HK-2 (cell line): ENCODE measurements around the gene STON1.
"Not testable (repeated sequence)": the region's sequence is repeated elsewhere in the genome, so short reads cannot be mapped to it uniquely, and the experiment has no call there.

Experiments used
- DNase-seq: peaks from one replicate; pipeline ENCODE4 v3.0.0-alpha.2; 2018; ENCODE audit not compliant: unreplicated experiment

STON1 gene

DNA sequence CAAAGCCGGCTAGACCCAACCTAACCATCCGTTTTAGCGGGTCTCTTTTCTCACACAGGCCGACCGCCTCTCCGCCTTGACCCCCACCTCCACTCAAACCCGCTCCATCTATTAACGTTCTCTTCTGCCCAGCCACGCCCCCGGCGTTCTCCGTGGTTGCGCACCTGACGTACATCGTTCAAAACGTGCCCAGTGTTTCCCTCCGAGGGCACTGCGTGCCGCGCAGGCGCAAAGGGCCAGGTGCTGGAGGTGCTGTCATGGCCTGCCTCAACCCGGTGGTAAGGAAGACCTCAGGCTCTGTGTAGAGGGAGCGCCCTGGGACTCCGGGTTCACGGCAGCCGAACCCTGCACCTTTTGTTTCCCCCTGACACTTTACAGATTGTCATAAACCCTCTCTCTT lies 87.7 kb downstream of the STON1 start, which contains the start of gene GTF2A1L:
Gene GTF2A1L, plus strand, starts transcription at position 239 of the 400 bp plus-strand sequence. Its CDS starts 19 bp downstream, at position 258.
- DNase-seq: no peak

DNA sequence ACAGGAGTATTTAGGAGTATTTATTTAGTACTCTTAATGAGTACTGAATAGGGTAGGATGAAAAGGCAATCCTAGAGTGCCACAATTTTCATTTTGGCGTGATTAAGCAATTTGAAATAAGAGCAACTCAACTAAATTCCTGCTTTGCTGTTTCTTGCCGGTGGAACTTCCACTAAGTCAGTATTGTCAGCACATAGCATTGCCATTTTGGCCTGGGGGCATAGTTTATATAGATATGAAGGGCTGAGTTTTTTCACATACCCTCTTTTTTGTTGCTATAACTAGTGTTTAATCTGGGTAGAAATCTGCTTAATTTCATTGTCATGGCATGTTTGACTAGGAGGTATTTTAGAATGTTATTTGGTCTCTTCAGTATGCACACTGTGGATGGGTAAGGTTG lies 89.6 kb downstream of the STON1 start:
- no peak for DNase-seq

DNA sequence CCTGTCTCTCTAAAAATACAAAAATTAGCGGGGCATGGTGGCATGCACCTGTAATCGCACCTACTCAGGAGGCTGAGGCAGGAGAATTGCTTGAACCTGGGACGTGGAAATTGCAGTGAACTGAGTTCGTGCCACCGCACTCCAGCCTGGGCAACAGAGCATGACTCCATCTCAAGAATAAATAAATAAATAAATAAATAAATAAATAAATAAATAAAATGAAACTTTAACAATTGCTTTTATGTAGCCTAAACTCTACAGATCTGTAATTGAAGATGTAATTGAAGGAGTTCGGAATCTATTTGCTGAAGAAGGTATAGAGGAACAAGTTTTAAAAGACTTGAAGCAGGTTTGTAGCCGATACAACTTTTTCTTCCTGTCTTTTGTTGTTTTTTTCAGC lies 90.7 kb downstream of the STON1 start:
- no peak for DNase-seq

DNA sequence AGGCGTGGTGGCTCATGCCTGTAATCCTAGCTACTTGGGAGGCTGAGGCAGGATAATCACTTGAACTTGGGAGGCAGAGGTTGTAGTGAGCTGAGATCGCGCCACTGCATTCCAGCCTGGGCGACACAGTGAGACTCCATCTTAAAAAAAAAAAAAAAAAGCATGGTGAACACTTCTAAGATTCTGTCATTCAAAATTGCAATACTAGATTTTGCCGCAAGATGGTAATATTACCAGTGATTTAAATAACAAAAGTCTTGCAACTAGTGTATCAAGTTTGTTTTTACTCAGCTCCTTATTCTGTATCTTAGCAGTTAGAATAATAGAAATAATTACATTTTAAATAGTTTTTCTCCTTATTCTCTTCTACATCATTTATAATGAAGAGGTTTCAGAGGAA lies 92.7 kb downstream of the STON1 start:
- not testable (repeated sequence) for DNase-seq

DNA sequence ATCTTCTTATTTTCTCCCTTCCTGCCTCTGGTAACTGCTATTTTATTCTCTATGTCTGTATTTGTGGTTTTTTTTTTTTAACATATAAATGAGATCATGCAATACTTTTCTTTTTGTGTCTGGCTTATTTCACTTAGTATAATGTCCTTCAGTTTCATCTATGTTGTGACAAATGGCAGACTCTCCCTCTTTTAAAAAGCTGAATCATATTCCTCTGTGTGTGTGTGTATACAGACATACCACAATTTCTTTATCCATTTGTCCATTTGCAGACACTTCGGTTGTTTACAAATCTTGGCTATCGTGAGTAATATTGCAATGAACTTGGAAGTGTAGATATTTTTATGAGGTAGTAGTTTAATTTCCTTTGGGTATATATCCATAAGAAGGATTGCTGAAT lies 94.7 kb downstream of the STON1 start:
- DNase-seq: no peak

DNA sequence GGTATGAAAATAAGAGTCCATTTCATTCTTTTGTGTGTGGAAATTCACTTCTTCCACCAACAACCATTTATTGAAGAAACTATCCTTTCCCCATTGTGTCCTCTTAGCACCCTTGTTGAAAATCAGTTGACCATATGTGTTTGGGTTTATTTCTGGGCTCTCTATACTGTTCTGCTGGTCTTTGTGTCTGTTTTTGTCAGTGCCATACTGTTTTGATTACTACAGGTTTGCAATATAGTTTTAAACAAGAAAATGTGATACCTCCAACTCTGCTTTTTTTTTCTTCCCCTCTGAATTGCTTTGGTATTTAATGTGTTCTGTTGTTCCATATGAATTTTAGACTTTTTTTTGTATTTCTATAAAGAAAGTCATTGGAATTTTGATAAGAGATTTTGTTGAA lies 96.1 kb downstream of the STON1 start:
- DNase-seq: no peak

DNA sequence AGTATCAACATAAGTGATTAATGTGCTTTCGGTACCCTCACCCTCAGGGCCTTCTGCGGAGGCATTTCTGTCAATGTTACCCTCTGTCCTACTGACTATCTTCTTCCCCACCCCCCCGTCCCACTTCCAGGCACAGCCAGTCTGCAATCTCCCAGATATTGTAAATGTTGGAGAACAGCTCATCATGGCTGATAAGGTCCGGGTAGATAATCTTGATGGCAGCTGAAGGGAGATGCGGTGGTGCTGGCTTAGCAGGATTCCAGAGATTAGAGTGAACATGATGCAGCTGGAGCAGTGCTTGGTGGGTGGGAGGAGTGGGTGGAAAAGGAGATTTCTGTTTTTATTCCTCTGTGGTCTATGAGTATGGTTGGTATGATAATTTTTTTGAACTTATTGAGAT lies 103.2 kb downstream of the STON1 start:
- DNase-seq: no peak

DNA sequence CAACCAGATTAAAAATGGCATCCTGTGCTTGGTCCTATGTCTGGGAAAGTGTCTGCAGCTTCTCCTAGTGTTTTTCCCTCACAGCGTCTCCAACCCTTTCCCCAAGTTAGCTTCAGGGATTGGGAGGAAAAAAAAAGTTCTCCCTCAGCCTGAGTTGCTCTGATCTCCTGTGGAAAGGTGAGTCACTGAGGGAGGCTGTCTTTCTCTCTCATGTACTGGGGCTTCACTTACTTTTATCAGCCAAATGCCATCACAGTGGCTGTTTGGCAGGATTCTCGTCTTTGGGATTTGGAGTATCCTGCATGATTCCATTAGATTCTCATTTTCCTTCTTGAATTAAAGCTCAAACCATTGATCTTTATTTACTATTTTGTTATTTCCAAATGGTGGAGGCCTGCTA lies 105.8 kb downstream of the STON1 start:
- DNase-seq: no peak

DNA sequence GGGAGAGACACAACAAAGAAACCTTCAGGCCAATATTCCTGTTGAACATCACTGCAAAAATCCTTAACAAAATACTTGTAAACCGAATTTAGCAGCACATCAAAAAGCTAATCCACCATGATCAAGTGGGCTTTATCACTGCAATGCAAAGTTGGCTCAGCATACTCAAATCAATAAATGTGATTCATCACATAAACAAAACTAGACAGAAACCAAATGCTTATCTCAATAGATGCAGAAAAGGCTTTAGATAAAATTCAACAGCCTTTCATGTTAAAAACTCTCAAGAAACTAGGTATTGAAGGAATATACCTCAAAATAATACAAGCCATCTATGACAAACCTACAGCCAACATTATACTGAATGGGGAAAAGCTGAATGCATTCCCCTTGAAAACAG lies 108.3 kb downstream of the STON1 start:
- DNase-seq: no peak
